Ovary (tissue), 3 donors: ENCODE measurements around the gene OPCML.

Experiments
- CTCF ChIP-seq, 3 donors: fragments of 450-650 bp in 2 of 3; fragments of 200-600 bp in 1 of 3; IDR thresholded peaks; one replicate each; pipeline versions ENCODE4 v1.5.1 to v1.8.0; 2016 to 2022; ENCODE audit warnings: antibody characterized with exemption in 3 of 3, mild to moderate bottlenecking in 1 of 3
- POLR2A ChIP-seq: fragments of 450-650 bp; IDR thresholded peaks from one replicate; pipeline ENCODE4 v1.6.1; 2017; ENCODE audit warnings: antibody characterized with exemption, mild to moderate bottlenecking, moderate library complexity
- donor health status: DM: no; HTN: no; CAD: no.

GRCh38 chr11:132686886-132687285 lies 845.4 kb downstream of the OPCML start:
- no peak for TF ChIP-seq POLR2A
- no peak for TF ChIP-seq CTCF (IDR thresholded peaks at IDR 0.05)
